K562 (cell line): ENCODE measurements around the gene NAP1L1. TPM values are rescaled to one million over a fixed set of nuclear protein-coding genes. Genes with fewer than 3 reads are reported as not detected.

Experiments
- ATAC-seq: fragments of 200-7000 bp; cut with Tn5 transposase; 3 replicates; pipeline ENCODE4 v1.9.1; 2020; ENCODE audit warnings: moderate library complexity
- BruUV-seq: library from RNA; stranded (reverse); fragments of 400-500 nt; replicated peaks from 2 replicates; lab custom pipeline; 2021; lab: Mats Ljungman, UMichigan
- CTCF ChIA-PET: fragments of 300-600 bp; formaldehyde crosslinking; extraction: SDS; loops from one replicate; lab custom pipeline; 2021; ENCODE audit warnings: low intra/inter-chr PET ratio; lab: Yijun Ruan, JAX
- POLR2A ChIA-PET: fragments of 300-600, 350-650 bp; sonication (Branson Sonifier 250); formaldehyde crosslinking; extraction: SDS; loops from one replicate; lab custom pipeline; 2021; ENCODE audit warnings: antibody characterized with exemption, inconsistent platforms; lab: Yijun Ruan, JAX
- DNase-seq, 4 experiments: peaks; one replicate each; pipeline versions ENCODE4 v3.0.0 to v3.0.0-alpha.2; 2011 to 2018; ENCODE audit warnings: low spot score in 3 of 4, mixed read lengths in 3 of 4; ENCODE audit errors: extremely low read depth in 1 of 4
- FAIRE-seq: peaks from 2 replicates; lab custom pipeline; 2011; peaks lifted over from hg19 to GRCh38; lab: Jason Lieb, UNC
- H2AFZ ChIP-seq: 2 replicates; pipeline ENCODE4 v1.6.0; 2011; ENCODE audit warnings: low read depth, low read length, control low read depth, inconsistent platforms
- H3K27ac ChIP-seq: fragments of 200-600 bp; 3 replicates; pipeline ENCODE4 v1.8.0; 2011; ENCODE audit warnings: low read depth, mild to moderate bottlenecking, control low read depth, inconsistent platforms, low read length, moderate library complexity, mixed read lengths; ENCODE audit errors: extremely low read depth
- H3K27me3 ChIP-seq, 2 experiments: fragments of 300-600 bp in 1 of 2; 2 replicates in 1 of 2; 3 replicates in 1 of 2; pipeline versions ENCODE4 v1.6.0 to v1.8.0; 2011; ENCODE audit warnings: inconsistent platforms in 2 of 2, low read length in 2 of 2, mild to moderate bottlenecking in 1 of 2, mixed read lengths in 1 of 2, moderate library complexity in 1 of 2; ENCODE audit not compliant: control insufficient read depth in 2 of 2, insufficient read depth in 2 of 2
- H3K36me3 ChIP-seq: fragments of 300-600 bp; 3 replicates; pipeline ENCODE4 v1.8.0; 2011; ENCODE audit warnings: mild to moderate bottlenecking, low read length, inconsistent platforms; ENCODE audit not compliant: control insufficient read depth, insufficient read depth
- H3K4me1 ChIP-seq, 2 experiments: fragments of 200-600 bp in 1 of 2; replicated peaks in 1 of 2; 2 replicates in 1 of 2; 3 replicates in 1 of 2; pipeline versions ENCODE4 v1.5.1 to v1.8.0; 2011; ENCODE audit warnings: inconsistent platforms in 2 of 2, low read length in 2 of 2, mild to moderate bottlenecking in 1 of 2, mixed read lengths in 1 of 2, moderate library complexity in 1 of 2; ENCODE audit not compliant: control insufficient read depth in 2 of 2, insufficient read depth in 2 of 2
- H3K4me2 ChIP-seq: 2 replicates; pipeline ENCODE4 v1.6.1; 2011; ENCODE audit warnings: low read length, control low read depth, inconsistent platforms, mixed read lengths; ENCODE audit not compliant: insufficient read depth
- H3K4me3 ChIP-seq: fragments of 200-600 bp; sonication (generic), shearing (Covaris generic); 2 replicates; pipeline ENCODE4 v1.5.1; 2016; ENCODE audit warnings: control low read depth, inconsistent platforms
- H3K79me2 ChIP-seq: fragments of 200-600 bp; 3 replicates; pipeline ENCODE4 v1.8.0; 2011; ENCODE audit warnings: low read length, inconsistent platforms; ENCODE audit not compliant: control insufficient read depth, insufficient read depth
- H3K9ac ChIP-seq, 2 experiments: 2 replicates each; pipeline versions ENCODE4 v1.6.0 to v1.6.1; 2011; ENCODE audit warnings: low read depth in 2 of 2, low read length in 2 of 2, control low read depth in 1 of 2, inconsistent platforms in 1 of 2, mild to moderate bottlenecking in 1 of 2, mixed read lengths in 1 of 2; ENCODE audit not compliant: insufficient read depth in 1 of 2
- H3K9me1 ChIP-seq: one replicate; pipeline ENCODE4 v1.6.0; 2011; ENCODE audit warnings: inconsistent platforms, mild to moderate bottlenecking, low read length, moderate library complexity; ENCODE audit not compliant: control insufficient read depth, insufficient read depth
- H3K9me3 ChIP-seq: replicated peaks from 2 replicates; pipeline ENCODE4 v1.5.1; 2011; ENCODE audit warnings: low read depth, low read length, inconsistent platforms; ENCODE audit not compliant: control insufficient read depth, insufficient read depth
- H4K20me1 ChIP-seq: replicated peaks from 2 replicates; pipeline ENCODE4 v1.6.1; 2011; ENCODE audit warnings: low read length, inconsistent platforms, mixed read lengths; ENCODE audit not compliant: control insufficient read depth, insufficient read depth
- ARID1B ChIP-seq: fragments of 450-650 bp; IDR thresholded peaks from 2 replicates; pipeline ENCODE4 v1.6.1; 2016; ENCODE audit warnings: antibody characterized with exemption, mild to moderate bottlenecking, inconsistent platforms
- ATF3 ChIP-seq, 2 experiments: fragments of 450-650 bp in 1 of 2; sonication (generic) in 1 of 2; formaldehyde crosslinking in 1 of 2; IDR thresholded peaks in 1 of 2; conservative IDR thresholded peaks in 1 of 2; 2 replicates each; pipeline versions ENCODE4 v1.6.1 to v1.8.1; 2016 to 2023; ENCODE audit warnings: mild to moderate bottlenecking in 2 of 2, moderate library complexity in 2 of 2, inconsistent platforms in 1 of 2, missing genetic modification reagents in 1 of 2
- BDP1 ChIP-seq: IDR thresholded peaks from 3 replicates; pipeline ENCODE4 v1.6.1; 2011; ENCODE audit not compliant: insufficient read length, insufficient read depth
- BRD4 ChIP-seq: fragments of 200-600 bp; sonication (generic); IDR thresholded peaks from 2 replicates; pipeline ENCODE4 v1.6.1; 2017; ENCODE audit warnings: inconsistent platforms
- CBFA2T2 ChIP-seq: fragments of 450-650 bp; conservative IDR thresholded peaks from 2 replicates; pipeline ENCODE4 v1.6.1; 2017; ENCODE audit warnings: mild to moderate bottlenecking
- CBFA2T3 ChIP-seq: fragments of 450-650 bp; IDR thresholded peaks from 2 replicates; pipeline ENCODE4 v1.6.1; 2017
- CBFB ChIP-seq: sonication (generic); formaldehyde crosslinking; IDR thresholded peaks from 2 replicates; pipeline ENCODE4 v1.4.0; 2020; ENCODE audit warnings: mild to moderate bottlenecking, missing genetic modification reagents
- CTBP1 ChIP-seq: fragments of 450-650 bp; IDR thresholded peaks from 2 replicates; pipeline ENCODE4 v1.6.1; 2016; ENCODE audit warnings: borderline replicate concordance
- EP300 ChIP-seq: IDR thresholded peaks from 2 replicates; pipeline ENCODE4 v1.6.1; 2012; ENCODE audit warnings: low read length, improper control_type of control experiment
- ETV6 ChIP-seq, 3 experiments: fragments of 150-350 bp in 1 of 3; sonication (generic) in 1 of 3; formaldehyde crosslinking in 1 of 3; IDR thresholded peaks; 2 replicates each; pipeline versions ENCODE4 v1.6.1 to v1.8.0; 2014 to 2022; ENCODE audit warnings: borderline replicate concordance in 2 of 3, low read depth in 2 of 3, antibody characterized with exemption in 1 of 3, low read length in 1 of 3, mild to moderate bottlenecking in 1 of 3, missing genetic modification reagents in 1 of 3
- GABPB2 ChIP-seq: fragments of 250-450 bp; sonication (Bioruptor Pico); conservative IDR thresholded peaks from 2 replicates; pipeline ENCODE4 v1.5.1; 2021; ENCODE audit warnings: mild to moderate bottlenecking
- KDM1A ChIP-seq, 2 experiments: fragments of 450-650 bp; IDR thresholded peaks; 2 replicates each; pipeline ENCODE4 v1.6.1; 2016; ENCODE audit warnings: mild to moderate bottlenecking in 2 of 2
- RCOR1 ChIP-seq, 2 experiments: IDR thresholded peaks; 2 replicates each; pipeline ENCODE4 v1.6.1; 2012; ENCODE audit warnings: low read depth in 2 of 2, low read length in 2 of 2, borderline replicate concordance in 1 of 2, improper control_type of control experiment in 1 of 2
- RUNX1 ChIP-seq: sonication (generic); IDR thresholded peaks from 2 replicates; pipeline ENCODE4 v1.6.1; 2016; ENCODE audit warnings: antibody characterized with exemption, low read depth
- SMARCA4 ChIP-seq: fragments of 450-650 bp; IDR thresholded peaks from 2 replicates; pipeline ENCODE4 v1.6.1; 2016
- SMARCE1 ChIP-seq: fragments of 450-650 bp; IDR thresholded peaks from 2 replicates; pipeline ENCODE4 v1.7.1; 2016; ENCODE audit warnings: mild to moderate bottlenecking
- TRIM25 ChIP-seq: fragments of 450-650 bp; IDR thresholded peaks from 2 replicates; pipeline ENCODE4 v1.7.0; 2016; ENCODE audit warnings: borderline replicate concordance
- ZBTB26 ChIP-seq: fragments of 450-650 bp; formaldehyde crosslinking; IDR thresholded peaks from 2 replicates; pipeline ENCODE4 v1.4.0; 2022; ENCODE audit warnings: missing genetic modification characterization
- ZBTB8A ChIP-seq: fragments of 450-650 bp; IDR thresholded peaks from 2 replicates; pipeline ENCODE4 v1.6.1; 2018; ENCODE audit warnings: mild to moderate bottlenecking, moderate library complexity; ENCODE audit not compliant: partially characterized antibody
- ZNF354B ChIP-seq: fragments of 250-450 bp; sonication (Bioruptor Pico); IDR thresholded peaks from 2 replicates; pipeline ENCODE4 v1.4.0; 2020
- WGBS: fragments of 100-300 bp; shearing (Covaris generic); methylation state at CpG from one replicate; pipeline ENCODE4 v1.1.6; 2016; ENCODE audit warnings: low coverage, mixed read lengths; ENCODE audit not compliant: insufficient coverage; ENCODE audit errors: missing lambda C conversion rate; 5-methylcytosine and 5-hydroxymethylcytosine counted together
- in situ Hi-C: fragments of 300-500 bp; cut with MboI; formaldehyde crosslinking; loops from 4 replicates; pipeline ENCODE4 v1.15.0; 2018; ENCODE audit warnings: inconsistent platforms, mixed read lengths
- intact Hi-C: fragments of 100-400 bp; cut with micrococcal nuclease; formaldehyde crosslinking; loops from 2 replicates; pipeline ENCODE4 v1.14.2; 2022
- polyA plus RNA-seq, 8 experiments: library from polyadenylated mRNA; depleted of rRNA in 4 of 8; stranded (reverse) in 5 of 8; unstranded in 3 of 8; fragments of >200 nt; fragmentation: Nextera tagmentation in 2 of 8; fragmentation: Illumina TruSeq in 1 of 8; extraction: Ambion mirVana in 2 of 8; extraction: Trizol in 1 of 8; gene quantifications; 2 replicates each; pipeline versions ENCODE4 v1.2.1 to v1.2.3, GENCODE V29; 2011 to 2014; ENCODE audit warnings: inconsistent platforms in 1 of 8, missing spikeins in 1 of 8
- total RNA-seq, 7 experiments: library from RNA; depleted of rRNA in 6 of 7; stranded (reverse); fragments of >200 nt in 6 of 7; fragmentation: Illumina TruSeq in 2 of 7; extraction: Trizol in 2 of 7; gene quantifications; 2 replicates each; pipeline versions ENCODE4 v1.2.1 to v1.2.3, GENCODE V29; 2011 to 2021; ENCODE audit warnings: low replicate concordance in 1 of 7

Gene NAP1L1
- total and polyA plus RNA-seq, 9 of the 15 experiments (the other 6 are each of a cell fraction or from before 2014, with no cell fraction given): 287 to 747 (median 450) TPM

GRCh38 chr12:76074701-76075336, 9.7 kb downstream of the NAP1L1 start:
- H3K9me1 ChIP-seq: no peaks in the 10 kb centered on the region
- intact Hi-C loops: no loop called here
- H3K27me3 ChIP-seq: no peaks in the 10 kb centered on the region
- peaks cover 88% of the 10 kb centered on the region for H3K36me3 ChIP-seq
- DNase-seq (peak in 3 of 4 experiments; percentile 28 to 73 (median 53)), FAIRE-seq (peak; percentile 81), ATAC-seq (peak; percentile 80)
- POLR2A ChIA-PET: interaction anchor here (0.6 to 1.1 kb wide), 2 partner anchors 34 to 293 kb away, joined by 3 read pairs; no protein-coding TSS in a partner anchor
- no peak overlapping the region for H3K4me2 ChIP-seq
- BruUV-seq: no TSS peak
- 0 out of 2 replicates have a peak, but pooled peaks cover 13% of the 10 kb centered on the region for H4K20me1 ChIP-seq
- in situ Hi-C loops: loop anchor here (5.0 to 10.0 kb wide), 2 partner anchors 82 to 270 kb away; partner anchors contain the start of gene BBS10
- 31% methylated on average over 1 of the region's 1 CpG for WGBS
- no peaks in the 10 kb centered on the region for H3K9me3 ChIP-seq
- peaks cover 100% of the 10 kb centered on the region for H3K79me2 ChIP-seq
- CTCF ChIA-PET: no interaction called here
- H3K9ac ChIP-seq: no peak overlapping the region; a peak in 1 of 4 replicates
- no peak overlapping the region for H2AFZ ChIP-seq
- H3K4me3 ChIP-seq: no peak overlapping the region
- peaks cover 0 to 15% of the 10 kb centered on the region in 2 experiments; a peak in 3 of 5 replicates for H3K4me1 ChIP-seq
- H3K27ac ChIP-seq: peak overlapping the region; percentile 25; the same call in 2 of the 3 replicates
- TF ChIP-seq ZBTB26 (CRISPR knock-in tag) (no peak), SMARCE1 (no peak), EP300 (peak; percentile 26; the same call in 1 of the 2 replicates), BRD4 (no peak), RUNX1 (no peak), CBFB (CRISPR knock-in tag) (no peak), CTBP1 (no peak), TRIM25 (no peak), RCOR1 (IDR thresholded peaks at IDR 0.05; ENCODE audit: borderline replicate concordance in 1 of 2, low read depth in 2 of 2, low read length in 2 of 2) (peak in 1 of 2 experiments; percentile 29; a peak in 1 of 4 replicates), CBFA2T3 (peak; percentile 78), ZNF354B (CRISPR knock-in tag) (no peak), ARID1B (peak; percentile 55), ETV6 (IDR thresholded peaks at IDR 0.05; ENCODE audit: borderline replicate concordance in 1 of 2, low read depth in 2 of 2, low read length in 1 of 2) (no peak), ETV6 (CRISPR knock-in tag; IDR thresholded peaks at IDR 0.05; ENCODE audit: borderline replicate concordance) (no peak), ATF3 (IDR thresholded peaks at IDR 0.05) (no peak), ATF3 (CRISPR knock-in tag; conservative IDR thresholded peaks at IDR 0.05) (no peak), ZBTB8A (no peak), SMARCA4 (0 out of 2 replicates have a peak, but pooled peaks have one; percentile 25), KDM1A (IDR thresholded peaks at IDR 0.05) (0 out of 4 replicates have a peak, but pooled peaks of 1 of the 2 experiments have one; percentile 5), CBFA2T2 (peak; percentile 58; the same call in 1 of the 2 replicates), BDP1 (no peak), GABPB2 (CRISPR knock-in tag) (no peak)
